Liver (tissue), 3 donors: ENCODE results near the gene COPB2.

Experiments used
- EGR1 ChIP-seq, 2 donors: IDR thresholded peaks; 2 replicates each; pipeline ENCODE4 v1.6.1; 2016 to 2018; ENCODE audit warnings: antibody characterized with exemption in 2 of 2, low read depth in 2 of 2
- HNF4A ChIP-seq, 2 donors: conservative IDR thresholded peaks; 2 replicates each; pipeline ENCODE4 v1.6.1; 2016; ENCODE audit warnings: antibody characterized with exemption in 2 of 2, mild to moderate bottlenecking in 2 of 2
- JUND ChIP-seq, 2 donors: IDR thresholded peaks; 2 replicates each; pipeline ENCODE4 v1.6.1; 2016; ENCODE audit warnings: antibody characterized with exemption in 2 of 2
- RAD21 ChIP-seq, 2 donors: IDR thresholded peaks; 2 replicates each; pipeline ENCODE4 v1.6.1; 2016; ENCODE audit warnings: antibody characterized with exemption in 2 of 2, mild to moderate bottlenecking in 2 of 2
- REST ChIP-seq: IDR thresholded peaks from 2 replicates; pipeline ENCODE4 v1.6.1; 2016; ENCODE audit warnings: antibody characterized with exemption, mild to moderate bottlenecking
- SP1 ChIP-seq: IDR thresholded peaks from 2 replicates; pipeline ENCODE4 v1.6.1; 2018; ENCODE audit warnings: antibody characterized with exemption, mild to moderate bottlenecking
- TAF1 ChIP-seq: conservative IDR thresholded peaks from 2 replicates; pipeline ENCODE4 v1.6.1; 2016; ENCODE audit warnings: antibody characterized with exemption, mild to moderate bottlenecking
- TF ChIP-seq, protein P1 (sequence below): fragments of 150-350 bp; IDR thresholded peaks from 2 replicates; pipeline ENCODE4 v1.5.1; 2017; ENCODE audit warnings: improper control_type of control experiment, low read depth, low read length; ENCODE audit not compliant: missing input control
- TF ChIP-seq, protein P2 (sequence below): IDR thresholded peaks from 2 replicates; pipeline ENCODE4 v1.6.1; 2016; ENCODE audit warnings: antibody characterized with exemption
- TF ChIP-seq, protein P3 (sequence below): IDR thresholded peaks from 2 replicates; pipeline ENCODE4 v1.6.1; 2016; ENCODE audit warnings: antibody characterized with exemption
- TF ChIP-seq, protein P4 (sequence below): IDR thresholded peaks from 2 replicates; pipeline ENCODE4 v1.6.1; 2016; ENCODE audit warnings: antibody characterized with exemption
- donor health status: healthy.
- donor health status: healthy.

DNA sequence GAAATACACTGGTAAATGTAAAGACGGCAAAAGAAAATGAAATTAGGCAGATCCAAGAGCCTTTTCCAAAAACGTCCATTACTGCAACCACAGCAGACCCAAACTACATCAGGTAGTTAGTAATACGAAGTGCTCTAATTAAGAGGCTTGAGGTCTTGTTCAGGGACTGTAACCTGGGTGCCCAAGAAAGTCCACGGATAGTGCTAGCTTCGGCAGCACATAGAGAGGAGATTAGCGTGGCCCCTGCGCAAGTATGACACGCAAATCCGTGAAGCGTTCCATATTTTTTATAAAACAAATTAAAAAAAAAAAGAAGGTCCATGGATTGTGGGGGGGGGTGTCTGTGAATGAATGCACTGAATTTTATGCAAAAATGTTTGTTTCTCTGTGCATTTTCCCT lies 1.4 kb downstream of the COPB2 start:
- TF ChIP-seq, protein P1, sequence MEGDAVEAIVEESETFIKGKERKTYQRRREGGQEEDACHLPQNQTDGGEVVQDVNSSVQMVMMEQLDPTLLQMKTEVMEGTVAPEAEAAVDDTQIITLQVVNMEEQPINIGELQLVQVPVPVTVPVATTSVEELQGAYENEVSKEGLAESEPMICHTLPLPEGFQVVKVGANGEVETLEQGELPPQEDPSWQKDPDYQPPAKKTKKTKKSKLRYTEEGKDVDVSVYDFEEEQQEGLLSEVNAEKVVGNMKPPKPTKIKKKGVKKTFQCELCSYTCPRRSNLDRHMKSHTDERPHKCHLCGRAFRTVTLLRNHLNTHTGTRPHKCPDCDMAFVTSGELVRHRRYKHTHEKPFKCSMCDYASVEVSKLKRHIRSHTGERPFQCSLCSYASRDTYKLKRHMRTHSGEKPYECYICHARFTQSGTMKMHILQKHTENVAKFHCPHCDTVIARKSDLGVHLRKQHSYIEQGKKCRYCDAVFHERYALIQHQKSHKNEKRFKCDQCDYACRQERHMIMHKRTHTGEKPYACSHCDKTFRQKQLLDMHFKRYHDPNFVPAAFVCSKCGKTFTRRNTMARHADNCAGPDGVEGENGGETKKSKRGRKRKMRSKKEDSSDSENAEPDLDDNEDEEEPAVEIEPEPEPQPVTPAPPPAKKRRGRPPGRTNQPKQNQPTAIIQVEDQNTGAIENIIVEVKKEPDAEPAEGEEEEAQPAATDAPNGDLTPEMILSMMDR, result no peak
- TF ChIP-seq SP1 (no peak), RAD21 (IDR thresholded peaks at IDR 0.05) (no peak), JUND (IDR thresholded peaks at IDR 0.05) (no peak), TAF1 (no peak), EGR1 (IDR thresholded peaks at IDR 0.05; ENCODE audit: low read depth in 2 of 2) (no peak), REST (no peak), HNF4A (conservative IDR thresholded peaks at IDR 0.05) (no peak)
- TF ChIP-seq, protein P2, sequence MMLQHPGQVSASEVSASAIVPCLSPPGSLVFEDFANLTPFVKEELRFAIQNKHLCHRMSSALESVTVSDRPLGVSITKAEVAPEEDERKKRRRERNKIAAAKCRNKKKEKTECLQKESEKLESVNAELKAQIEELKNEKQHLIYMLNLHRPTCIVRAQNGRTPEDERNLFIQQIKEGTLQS, result no peak
- TF ChIP-seq, protein P3, sequence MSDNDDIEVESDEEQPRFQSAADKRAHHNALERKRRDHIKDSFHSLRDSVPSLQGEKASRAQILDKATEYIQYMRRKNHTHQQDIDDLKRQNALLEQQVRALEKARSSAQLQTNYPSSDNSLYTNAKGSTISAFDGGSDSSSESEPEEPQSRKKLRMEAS, result no peak
- TF ChIP-seq, protein P4, sequence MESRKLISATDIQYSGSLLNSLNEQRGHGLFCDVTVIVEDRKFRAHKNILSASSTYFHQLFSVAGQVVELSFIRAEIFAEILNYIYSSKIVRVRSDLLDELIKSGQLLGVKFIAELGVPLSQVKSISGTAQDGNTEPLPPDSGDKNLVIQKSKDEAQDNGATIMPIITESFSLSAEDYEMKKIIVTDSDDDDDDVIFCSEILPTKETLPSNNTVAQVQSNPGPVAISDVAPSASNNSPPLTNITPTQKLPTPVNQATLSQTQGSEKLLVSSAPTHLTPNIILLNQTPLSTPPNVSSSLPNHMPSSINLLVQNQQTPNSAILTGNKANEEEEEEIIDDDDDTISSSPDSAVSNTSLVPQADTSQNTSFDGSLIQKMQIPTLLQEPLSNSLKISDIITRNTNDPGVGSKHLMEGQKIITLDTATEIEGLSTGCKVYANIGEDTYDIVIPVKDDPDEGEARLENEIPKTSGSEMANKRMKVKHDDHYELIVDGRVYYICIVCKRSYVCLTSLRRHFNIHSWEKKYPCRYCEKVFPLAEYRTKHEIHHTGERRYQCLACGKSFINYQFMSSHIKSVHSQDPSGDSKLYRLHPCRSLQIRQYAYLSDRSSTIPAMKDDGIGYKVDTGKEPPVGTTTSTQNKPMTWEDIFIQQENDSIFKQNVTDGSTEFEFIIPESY, result no peak
